KMS-11 (cell line): ENCODE data around the gene IL6R.

ENCODE experiments used
- H2AFZ ChIP-seq: fragments of 200-600 bp; sonication (generic); 2 replicates; pipeline ENCODE4 v1.6.1; 2016; ENCODE audit warnings: antibody characterized with exemption, mixed run types, low read depth
- H3K27ac ChIP-seq: fragments of 200-600 bp; sonication (generic); 2 replicates; pipeline ENCODE4 v1.6.1; 2016; ENCODE audit warnings: mild to moderate bottlenecking, mixed run types
- H3K27me3 ChIP-seq: fragments of 200-600 bp; sonication (generic); 2 replicates; pipeline ENCODE4 v1.6.1; 2017; ENCODE audit warnings: mild to moderate bottlenecking, low read depth, mixed run types, moderate library complexity; ENCODE audit not compliant: insufficient read depth
- H3K36me3 ChIP-seq: fragments of 200-600 bp; sonication (generic); 2 replicates; pipeline ENCODE4 v1.6.1; 2017; ENCODE audit warnings: mild to moderate bottlenecking, mixed run types; ENCODE audit not compliant: insufficient read depth
- H3K4me1 ChIP-seq: fragments of 200-600 bp; sonication (generic); 2 replicates; pipeline ENCODE4 v1.6.1; 2016; ENCODE audit warnings: mild to moderate bottlenecking, low read depth, mixed run types; ENCODE audit not compliant: poor library complexity, severe bottlenecking
- H3K4me2 ChIP-seq: fragments of 200-600 bp; sonication (generic); 2 replicates; pipeline ENCODE4 v1.7.0; 2016; ENCODE audit warnings: mild to moderate bottlenecking, mixed run types
- H3K4me3 ChIP-seq: fragments of 200-600 bp; sonication (generic); IDR thresholded peaks from 2 replicates; pipeline ENCODE4 v1.6.1; 2017; ENCODE audit warnings: low read depth, low read length, mixed read lengths; ENCODE audit not compliant: insufficient read depth
- H3K79me2 ChIP-seq: fragments of 200-600 bp; sonication (generic); 2 replicates; pipeline ENCODE4 v1.6.1; 2016; ENCODE audit warnings: low read depth, mixed run types; ENCODE audit not compliant: insufficient read depth
- H3K9ac ChIP-seq: fragments of 200-600 bp; sonication (generic); 2 replicates; pipeline ENCODE4 v1.6.1; 2016; ENCODE audit warnings: mild to moderate bottlenecking, mixed run types
- H4K20me1 ChIP-seq: fragments of 200-600 bp; sonication (generic); 2 replicates; pipeline ENCODE4 v1.6.1; 2016; ENCODE audit warnings: mild to moderate bottlenecking, mixed run types; ENCODE audit not compliant: insufficient read depth
- CTCF ChIP-seq: fragments of 200-600 bp; sonication (generic); conservative IDR thresholded peaks from 2 replicates; pipeline ENCODE4 v1.6.1; 2017; ENCODE audit warnings: low read depth, mild to moderate bottlenecking, antibody characterized with exemption, low read length, moderate library complexity, mixed read lengths

IL6R gene

GRCh38 chr1:154400381-154400801 lies 4.8 kb upstream of the IL6R start:
- no peak overlapping the region for H2AFZ ChIP-seq
- no peaks in the 10 kb centered on the region for H3K36me3 ChIP-seq

GRCh38 chr1:154402409-154402921 lies 2.7 kb upstream of the IL6R start:
- Histone ChIP-seq H4K20me1 (no peaks in the 10 kb centered on the region), H3K27me3 (peaks cover 15% of the 10 kb centered on the region; the same call in 1 of the 2 replicates), H3K4me1 (peaks cover 78% of the 10 kb centered on the region), H3K27ac (peak overlapping the region; percentile 72; the same call in 1 of the 2 replicates), H3K9ac (no peak overlapping the region; the same call in 1 of the 2 replicates), H3K36me3 (no peaks in the 10 kb centered on the region), H2AFZ (peak overlapping the region; percentile 73; the same call in 1 of the 2 replicates), H3K79me2 (no peaks in the 10 kb centered on the region), H3K4me3 (no peak overlapping the region), H3K4me2 (peak overlapping the region; percentile 93; the same call in 1 of the 2 replicates)
- TF ChIP-seq CTCF = no peak

More at GRCh38 chr1:154400381-154400801, 4.8 kb upstream of the IL6R start:
- TF ChIP-seq CTCF = no peak
- Histone ChIP-seq H3K27ac (no peak overlapping the region), H3K79me2 (no peaks in the 10 kb centered on the region), H4K20me1 (no peaks in the 10 kb centered on the region), H3K4me3 (no peak overlapping the region), H3K4me1 (peaks cover 70% of the 10 kb centered on the region), H3K9ac (no peak overlapping the region), H3K27me3 (no peaks in the 10 kb centered on the region), H3K4me2 (no peak overlapping the region)

GRCh38 chr1:154403261-154403943 lies 1.7 kb upstream of the IL6R start:
- H3K4me3 ChIP-seq = no peak overlapping the region
- peak overlapping the region; percentile 72 for H3K27ac ChIP-seq
- TF ChIP-seq CTCF = no peak
- H3K79me2 ChIP-seq = no peaks in the 10 kb centered on the region
- H3K27me3 ChIP-seq = peaks cover 15% of the 10 kb centered on the region; the same call in 1 of the 2 replicates
- peak overlapping the region; percentile 45; the same call in 1 of the 2 replicates for H3K9ac ChIP-seq
- peaks cover 78% of the 10 kb centered on the region for H3K4me1 ChIP-seq
- H4K20me1 ChIP-seq = no peaks in the 10 kb centered on the region
- H2AFZ ChIP-seq = peak overlapping the region; percentile 73
- H3K36me3 ChIP-seq = no peaks in the 10 kb centered on the region
- H3K4me2 ChIP-seq = peak overlapping the region; percentile 93

- no peak for TF ChIP-seq CTCF
- H2AFZ ChIP-seq = peak overlapping the region; percentile 73
- peak overlapping the region; percentile 45; the same call in 1 of the 2 replicates for H3K9ac ChIP-seq
- H3K4me1 ChIP-seq = peaks cover 77% of the 10 kb centered on the region
- no peaks in the 10 kb centered on the region for H3K36me3 ChIP-seq
- H4K20me1 ChIP-seq = no peaks in the 10 kb centered on the region
- no peak overlapping the region for H3K4me3 ChIP-seq
- H3K27ac ChIP-seq = peak overlapping the region; percentile 72
- no peaks in the 10 kb centered on the region for H3K79me2 ChIP-seq
- H3K4me2 ChIP-seq = peak overlapping the region; percentile 93
- H3K27me3 ChIP-seq = peaks cover 15% of the 10 kb centered on the region; the same call in 1 of the 2 replicates
These were observed 1.2 kb upstream of the IL6R start for GRCh38 chr1:154403983-154404382.
